GM23338 (cell line): ENCODE results near the gene UBQLNL.

ENCODE experiments used
- CREB1 ChIP-seq: fragments of 250-450 bp; sonication (Bioruptor Pico); IDR thresholded peaks from 2 replicates; pipeline ENCODE4 v1.5.0; 2020; ENCODE audit warnings: low read depth, mild to moderate bottlenecking, moderate library complexity
- CTCF ChIP-seq, 2 experiments: fragments of 200-600 bp in 1 of 2; sonication (generic) in 1 of 2; conservative IDR thresholded peaks; 2 replicates each; pipeline versions ENCODE4 v1.5.1 to v1.6.1; 2016 to 2017; ENCODE audit warnings: antibody characterized with exemption in 2 of 2, low read depth in 2 of 2, mild to moderate bottlenecking in 2 of 2, moderate library complexity in 1 of 2
- ETS1 ChIP-seq: IDR thresholded peaks from 2 replicates; pipeline ENCODE4 v1.6.1; 2016; ENCODE audit warnings: antibody characterized with exemption
- EZH2 ChIP-seq: fragments of 200-600 bp; sonication (generic); IDR thresholded peaks from one replicate; pipeline ENCODE4 v1.8.0; 2017; ENCODE audit warnings: antibody characterized with exemption, mild to moderate bottlenecking, low read depth; ENCODE audit not compliant: unreplicated experiment
- EZH2phosphoT487 ChIP-seq: fragments of 200-600 bp; sonication (generic); IDR thresholded peaks from one replicate; pipeline ENCODE4 v1.8.1; 2018; ENCODE audit warnings: antibody characterized with exemption; ENCODE audit not compliant: unreplicated experiment
- POLR2AphosphoS5 ChIP-seq: IDR thresholded peaks from 2 replicates; pipeline ENCODE4 v1.6.1; 2016; ENCODE audit warnings: antibody characterized with exemption, low read depth

GRCh38 chr11:5541427-5541826 is 24.9 kb upstream of the UBQLNL start:
- no peak for TF ChIP-seq EZH2phosphoT487
- no peak for TF ChIP-seq CTCF (conservative IDR thresholded peaks at IDR 0.05; ENCODE audit: low read depth in 2 of 2)
- TF ChIP-seq ETS1, result no peak
- TF ChIP-seq POLR2AphosphoS5, result no peak
- TF ChIP-seq EZH2, result no peak
- TF ChIP-seq CREB1, result no peak
